KMS-11 (cell line): ENCODE data around the gene SZT2.
"Not testable (repeated sequence)": the region's sequence is repeated elsewhere in the genome, so short reads cannot be mapped to it uniquely, and the experiment has no call there.

ENCODE experiments used
- H2AFZ ChIP-seq: fragments of 200-600 bp; sonication (generic); 2 replicates; pipeline ENCODE4 v1.6.1; 2016; ENCODE audit warnings: antibody characterized with exemption, mixed run types, low read depth
- H3K27ac ChIP-seq: fragments of 200-600 bp; sonication (generic); 2 replicates; pipeline ENCODE4 v1.6.1; 2016; ENCODE audit warnings: mild to moderate bottlenecking, mixed run types
- H3K27me3 ChIP-seq: fragments of 200-600 bp; sonication (generic); 2 replicates; pipeline ENCODE4 v1.6.1; 2017; ENCODE audit warnings: mild to moderate bottlenecking, low read depth, mixed run types, moderate library complexity; ENCODE audit not compliant: insufficient read depth
- H3K36me3 ChIP-seq: fragments of 200-600 bp; sonication (generic); 2 replicates; pipeline ENCODE4 v1.6.1; 2017; ENCODE audit warnings: mild to moderate bottlenecking, mixed run types; ENCODE audit not compliant: insufficient read depth
- H3K4me1 ChIP-seq: fragments of 200-600 bp; sonication (generic); 2 replicates; pipeline ENCODE4 v1.6.1; 2016; ENCODE audit warnings: mild to moderate bottlenecking, low read depth, mixed run types; ENCODE audit not compliant: poor library complexity, severe bottlenecking
- H3K4me2 ChIP-seq: fragments of 200-600 bp; sonication (generic); 2 replicates; pipeline ENCODE4 v1.7.0; 2016; ENCODE audit warnings: mild to moderate bottlenecking, mixed run types
- H3K4me3 ChIP-seq: fragments of 200-600 bp; sonication (generic); IDR thresholded peaks from 2 replicates; pipeline ENCODE4 v1.6.1; 2017; ENCODE audit warnings: low read depth, low read length, mixed read lengths; ENCODE audit not compliant: insufficient read depth
- H3K79me2 ChIP-seq: fragments of 200-600 bp; sonication (generic); 2 replicates; pipeline ENCODE4 v1.6.1; 2016; ENCODE audit warnings: low read depth, mixed run types; ENCODE audit not compliant: insufficient read depth
- H3K9ac ChIP-seq: fragments of 200-600 bp; sonication (generic); 2 replicates; pipeline ENCODE4 v1.6.1; 2016; ENCODE audit warnings: mild to moderate bottlenecking, mixed run types
- H4K20me1 ChIP-seq: fragments of 200-600 bp; sonication (generic); 2 replicates; pipeline ENCODE4 v1.6.1; 2016; ENCODE audit warnings: mild to moderate bottlenecking, mixed run types; ENCODE audit not compliant: insufficient read depth
- TF ChIP-seq, protein P1 (sequence below): fragments of 200-600 bp; sonication (generic); conservative IDR thresholded peaks from 2 replicates; pipeline ENCODE4 v1.6.1; 2017; ENCODE audit warnings: low read depth, mild to moderate bottlenecking, antibody characterized with exemption, low read length, moderate library complexity, mixed read lengths

The SZT2 gene

DNA sequence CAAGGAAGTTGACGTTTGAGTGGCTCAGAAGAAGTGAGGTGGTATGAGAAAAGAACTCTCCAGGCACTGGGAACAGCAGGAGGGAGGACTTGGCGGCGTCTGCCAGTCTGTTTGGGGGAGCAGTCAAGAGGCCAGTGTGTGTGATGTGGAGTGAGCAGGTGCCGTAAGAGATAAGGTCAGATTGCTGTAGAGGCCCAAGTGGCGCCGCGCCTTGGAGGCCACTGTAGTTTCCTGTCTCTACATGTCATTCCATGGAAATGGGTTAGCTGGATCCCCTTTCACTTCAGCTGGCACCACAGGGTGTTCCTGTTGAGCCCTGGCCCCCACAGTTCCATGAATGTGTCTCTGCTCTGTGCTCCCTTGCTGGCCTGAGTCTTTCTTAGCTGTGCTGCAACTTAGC lies 105.5 kb downstream of the SZT2 start:
- Histone ChIP-seq H3K79me2 (no peaks in the 10 kb centered on the region), H3K4me1 (no peaks in the 10 kb centered on the region), H4K20me1 (no peaks in the 10 kb centered on the region), H3K27me3 (no peaks in the 10 kb centered on the region), H2AFZ (no peak overlapping the region), H3K4me2 (no peak overlapping the region), H3K27ac (no peak overlapping the region), H3K4me3 (no peak overlapping the region), H3K9ac (no peak overlapping the region), H3K36me3 (no peaks in the 10 kb centered on the region)
- TF ChIP-seq, protein P1, sequence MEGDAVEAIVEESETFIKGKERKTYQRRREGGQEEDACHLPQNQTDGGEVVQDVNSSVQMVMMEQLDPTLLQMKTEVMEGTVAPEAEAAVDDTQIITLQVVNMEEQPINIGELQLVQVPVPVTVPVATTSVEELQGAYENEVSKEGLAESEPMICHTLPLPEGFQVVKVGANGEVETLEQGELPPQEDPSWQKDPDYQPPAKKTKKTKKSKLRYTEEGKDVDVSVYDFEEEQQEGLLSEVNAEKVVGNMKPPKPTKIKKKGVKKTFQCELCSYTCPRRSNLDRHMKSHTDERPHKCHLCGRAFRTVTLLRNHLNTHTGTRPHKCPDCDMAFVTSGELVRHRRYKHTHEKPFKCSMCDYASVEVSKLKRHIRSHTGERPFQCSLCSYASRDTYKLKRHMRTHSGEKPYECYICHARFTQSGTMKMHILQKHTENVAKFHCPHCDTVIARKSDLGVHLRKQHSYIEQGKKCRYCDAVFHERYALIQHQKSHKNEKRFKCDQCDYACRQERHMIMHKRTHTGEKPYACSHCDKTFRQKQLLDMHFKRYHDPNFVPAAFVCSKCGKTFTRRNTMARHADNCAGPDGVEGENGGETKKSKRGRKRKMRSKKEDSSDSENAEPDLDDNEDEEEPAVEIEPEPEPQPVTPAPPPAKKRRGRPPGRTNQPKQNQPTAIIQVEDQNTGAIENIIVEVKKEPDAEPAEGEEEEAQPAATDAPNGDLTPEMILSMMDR = no peak

DNA sequence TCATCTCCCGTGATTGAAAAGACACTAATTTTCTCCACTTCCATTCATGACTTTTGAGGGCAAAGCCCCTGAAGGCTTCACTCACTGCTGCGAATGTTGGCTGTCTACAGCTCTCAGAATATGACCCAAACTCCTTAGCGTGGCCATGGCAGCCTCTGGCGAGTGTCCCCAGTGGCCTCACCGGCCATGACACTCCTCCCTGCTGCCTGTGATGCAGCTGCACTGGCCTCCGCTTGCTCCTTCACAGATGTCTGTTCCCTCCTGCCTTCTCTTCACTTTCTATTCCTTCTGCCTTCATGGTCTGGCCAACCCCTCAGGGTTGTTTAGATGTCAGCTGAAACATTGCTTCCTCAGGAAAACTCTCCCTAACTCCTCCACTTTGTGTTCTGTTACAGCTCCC lies 110.2 kb downstream of the SZT2 start:
- H3K9ac ChIP-seq = no peak overlapping the region
- H2AFZ ChIP-seq = no peak overlapping the region
- H4K20me1 ChIP-seq = no peaks in the 10 kb centered on the region
- H3K4me1 ChIP-seq = no peaks in the 10 kb centered on the region
- H3K79me2 ChIP-seq = no peaks in the 10 kb centered on the region
- TF ChIP-seq, protein P1 = no peak
- H3K36me3 ChIP-seq = no peaks in the 10 kb centered on the region
- no peak overlapping the region for H3K4me2 ChIP-seq
- H3K27ac ChIP-seq = no peak overlapping the region
- H3K4me3 ChIP-seq = no peak overlapping the region
- H3K27me3 ChIP-seq = no peaks in the 10 kb centered on the region

DNA sequence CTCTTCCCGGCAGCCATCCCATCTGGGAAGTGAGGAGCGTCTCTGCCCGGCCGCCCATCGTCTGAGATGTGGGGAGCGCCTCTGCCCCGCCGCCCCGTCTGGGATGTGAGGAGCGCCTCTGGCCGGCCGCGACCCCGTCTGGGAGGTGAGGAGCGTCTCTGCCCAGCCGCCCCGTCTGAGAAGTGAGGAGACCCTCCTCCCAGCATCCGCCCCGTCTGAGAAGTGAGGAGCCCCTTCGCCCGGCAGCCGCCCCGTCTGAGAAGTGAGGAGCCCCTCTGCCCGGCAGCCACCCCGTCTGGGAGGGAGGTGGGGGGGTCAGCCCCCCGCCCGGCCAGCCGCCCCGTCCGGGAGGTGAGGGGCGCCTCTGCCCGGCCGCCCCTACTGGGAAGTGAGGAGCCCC lies 112.1 kb downstream of the SZT2 start:
- H4K20me1 ChIP-seq, H3K4me2 ChIP-seq, H3K27me3 ChIP-seq, H3K79me2 ChIP-seq, H3K27ac ChIP-seq, H3K4me3 ChIP-seq, H2AFZ ChIP-seq, H3K4me1 ChIP-seq, H3K9ac ChIP-seq, H3K36me3 ChIP-seq: not testable (repeated sequence)

DNA sequence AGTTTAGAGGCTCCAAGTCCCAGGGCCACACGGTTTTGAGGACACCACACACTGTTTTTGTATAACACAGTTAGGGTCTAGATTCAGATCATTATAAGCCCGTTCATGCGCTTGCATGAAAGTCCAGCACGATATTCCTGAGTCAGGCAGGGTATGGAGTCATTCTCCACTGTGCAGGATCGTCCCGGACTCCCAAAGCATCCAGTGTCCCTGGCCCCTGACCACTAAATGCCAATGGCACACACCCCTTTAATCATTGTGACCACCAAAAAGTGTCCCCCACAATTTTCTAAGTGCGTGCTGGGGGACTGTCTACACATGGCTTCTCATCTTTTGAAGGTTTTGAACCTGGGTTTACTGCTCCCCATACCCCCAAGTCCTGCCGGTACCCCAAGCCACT lies 113.8 kb downstream of the SZT2 start:
- Histone ChIP-seq H3K4me2 (no peak overlapping the region), H3K36me3 (no peaks in the 10 kb centered on the region), H4K20me1 (no peaks in the 10 kb centered on the region), H3K9ac (no peak overlapping the region), H3K4me3 (no peak overlapping the region), H3K4me1 (peaks cover 4% of the 10 kb centered on the region), H2AFZ (no peak overlapping the region), H3K79me2 (no peaks in the 10 kb centered on the region), H3K27ac (no peak overlapping the region), H3K27me3 (no peaks in the 10 kb centered on the region)
- TF ChIP-seq, protein P1 = no peak
